ENCODE measurements around the gene TSPAN14. TPM values are rescaled to one million over a fixed set of nuclear protein-coding genes. Genes with fewer than 3 reads are reported as not detected.
A peak's percentile ranks its signal among the peaks of the same experiment; 100 is the strongest.

The TSPAN14 gene
- total RNA-seq, 2 experiments from 2014 or later, result 43.9 to 45.5 TPM

DNA sequence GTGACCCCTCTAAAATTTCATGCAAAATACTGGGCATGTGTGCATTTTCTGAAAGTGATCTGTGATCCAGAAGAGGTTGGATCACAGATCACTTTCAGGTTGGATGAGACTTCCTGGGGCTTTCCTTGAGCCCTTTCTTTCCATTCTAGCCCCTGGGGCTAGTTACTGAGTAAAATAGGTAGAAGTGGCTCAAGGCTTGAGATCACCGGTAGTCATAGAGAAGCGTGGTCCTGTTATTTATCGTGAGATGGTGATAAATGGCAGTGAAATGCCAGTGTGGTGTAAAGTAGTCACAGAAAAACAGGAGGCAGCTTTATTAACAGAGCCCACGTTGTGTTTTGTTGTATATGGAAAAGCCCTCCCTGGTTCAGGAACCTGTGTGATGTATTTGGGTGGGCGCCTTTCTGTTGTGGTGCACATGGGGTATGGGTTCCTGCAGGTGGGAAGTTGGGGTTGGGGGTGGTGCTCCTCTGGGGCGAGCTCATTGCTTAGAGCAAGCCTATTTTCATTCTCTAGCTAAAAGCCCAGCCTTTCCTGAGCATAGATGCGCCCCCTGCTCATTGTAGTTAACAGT, 49.6 kb downstream of the TSPAN14 start:
- Mint-ChIP-seq H3K36me3 (ENCODE audit: low read depth) (peaks cover 24% of the 10 kb centered on the region), H3K9me3 (no peaks in the 10 kb centered on the region), H3K27ac (peak overlapping the region; percentile 82), H3K4me1 (ENCODE audit: low read depth) (peaks cover 67% of the 10 kb centered on the region), H3K27me3 (no peaks in the 10 kb centered on the region), H3K4me3 (no peak overlapping the region)
- ChIA-PET POLR2A (interaction anchor here (0.6 to 10.2 kb wide), 6 partner anchors 17 to 59 kb away, joined by 3 to 113 read pairs (median 7); no protein-coding TSS in a partner anchor), CTCF (interaction anchor here (1.1 to 23.2 kb wide), 12 partner anchors 8 to 126 kb away, joined by 3 to 1114 read pairs (median 32); partner anchors contain the start of genes PRXL2A, SH2D4B and TSPAN14)
- DNase-seq (no peak), ATAC-seq (no peak)
- TF ChIP-seq, protein P1, sequence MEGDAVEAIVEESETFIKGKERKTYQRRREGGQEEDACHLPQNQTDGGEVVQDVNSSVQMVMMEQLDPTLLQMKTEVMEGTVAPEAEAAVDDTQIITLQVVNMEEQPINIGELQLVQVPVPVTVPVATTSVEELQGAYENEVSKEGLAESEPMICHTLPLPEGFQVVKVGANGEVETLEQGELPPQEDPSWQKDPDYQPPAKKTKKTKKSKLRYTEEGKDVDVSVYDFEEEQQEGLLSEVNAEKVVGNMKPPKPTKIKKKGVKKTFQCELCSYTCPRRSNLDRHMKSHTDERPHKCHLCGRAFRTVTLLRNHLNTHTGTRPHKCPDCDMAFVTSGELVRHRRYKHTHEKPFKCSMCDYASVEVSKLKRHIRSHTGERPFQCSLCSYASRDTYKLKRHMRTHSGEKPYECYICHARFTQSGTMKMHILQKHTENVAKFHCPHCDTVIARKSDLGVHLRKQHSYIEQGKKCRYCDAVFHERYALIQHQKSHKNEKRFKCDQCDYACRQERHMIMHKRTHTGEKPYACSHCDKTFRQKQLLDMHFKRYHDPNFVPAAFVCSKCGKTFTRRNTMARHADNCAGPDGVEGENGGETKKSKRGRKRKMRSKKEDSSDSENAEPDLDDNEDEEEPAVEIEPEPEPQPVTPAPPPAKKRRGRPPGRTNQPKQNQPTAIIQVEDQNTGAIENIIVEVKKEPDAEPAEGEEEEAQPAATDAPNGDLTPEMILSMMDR (IDR thresholded peaks at IDR 0.05), result no peak
- intact Hi-C loops (cut with micrococcal nuclease), result no loop called here

- ATAC-seq (no peak), DNase-seq (no peak)
- Mint-ChIP-seq H3K27ac (peak overlapping the region; percentile 82), H3K27me3 (no peaks in the 10 kb centered on the region), H3K9me3 (no peaks in the 10 kb centered on the region), H3K4me3 (no peak overlapping the region), H3K4me1 (ENCODE audit: low read depth) (peaks cover 61% of the 10 kb centered on the region), H3K36me3 (ENCODE audit: low read depth) (peaks cover 24% of the 10 kb centered on the region)
- TF ChIP-seq, protein P1 (IDR thresholded peaks at IDR 0.05), result no peak
- intact Hi-C loops (cut with micrococcal nuclease), result no loop called here
- CTCF ChIA-PET, result interaction anchor here (1.1 to 23.2 kb wide), 18 partner anchors 10 to 132 kb away, joined by 3 to 1114 read pairs (median 16); partner anchors contain the start of genes PRXL2A, SH2D4B and TSPAN14
- POLR2A ChIA-PET, result interaction anchor here (1.1 to 10.2 kb wide), 4 partner anchors 17 to 60 kb away, joined by 3 to 113 read pairs (median 19); no protein-coding TSS in a partner anchor
These were observed 50.2 kb downstream of the TSPAN14 start for GRCh38 chr10:80504158-80504811.

DNA sequence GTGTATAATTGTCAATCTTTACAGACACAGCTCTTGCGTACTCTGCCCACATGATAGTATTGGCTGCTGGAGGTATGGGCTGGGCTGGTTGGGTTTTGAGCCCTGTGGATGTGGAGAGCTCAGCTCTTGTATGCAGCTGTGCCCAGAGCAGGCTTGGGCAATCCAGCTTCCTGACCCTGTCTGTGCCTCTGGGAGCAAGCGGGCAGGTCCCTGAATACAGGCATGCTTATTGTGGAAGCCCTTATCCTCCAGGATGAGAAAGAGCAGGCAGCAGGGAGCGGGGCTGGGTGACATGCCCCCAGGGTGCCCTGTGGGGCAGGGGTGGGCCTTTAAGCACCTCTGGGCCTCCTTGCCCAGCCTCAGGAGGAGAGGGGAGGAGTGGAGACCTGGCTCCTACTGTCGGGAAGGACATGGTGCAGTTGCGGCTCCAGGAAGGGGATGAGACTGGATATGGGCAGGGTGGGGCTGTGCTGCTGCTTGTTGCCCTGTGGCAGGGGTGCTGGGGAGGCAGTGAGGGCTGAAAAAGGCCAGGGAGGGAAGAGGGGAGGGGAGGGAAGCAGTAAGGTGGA, 50.9 kb downstream of the TSPAN14 start:
- DNase-seq (peak; percentile 24), ATAC-seq (no peak)
- peaks cover 57% of the 10 kb centered on the region for H3K4me1 Mint-ChIP-seq (ENCODE audit: low read depth)
- ChIA-PET CTCF (interaction anchor here (0.6 to 23.2 kb wide), 28 partner anchors 8 to 426 kb away, joined by 3 to 1114 read pairs (median 8); partner anchors contain the start of genes PRXL2A, SH2D4B, TMEM254 and TSPAN14), POLR2A (interaction anchor here (0.8 to 10.2 kb wide), 9 partner anchors 9 to 97 kb away, joined by 3 to 113 read pairs (median 3); no protein-coding TSS in a partner anchor)
- H3K36me3 Mint-ChIP-seq (ENCODE audit: low read depth), result peaks cover 27% of the 10 kb centered on the region
- intact Hi-C loops (cut with micrococcal nuclease), result loop anchor here (1.0 to 5.0 kb wide), 2 partner anchors 60 to 123 kb away; no protein-coding TSS in a partner anchor
- H3K27me3 Mint-ChIP-seq, result no peaks in the 10 kb centered on the region
- H3K4me3 Mint-ChIP-seq, result no peak overlapping the region
- H3K27ac Mint-ChIP-seq, result peak overlapping the region; percentile 82
- TF ChIP-seq, protein P1 (IDR thresholded peaks at IDR 0.05), result no peak
- H3K9me3 Mint-ChIP-seq, result no peaks in the 10 kb centered on the region

- Mint-ChIP-seq H3K27ac (peak overlapping the region; percentile 36), H3K9me3 (no peaks in the 10 kb centered on the region), H3K27me3 (no peaks in the 10 kb centered on the region), H3K36me3 (ENCODE audit: low read depth) (peaks cover 30% of the 10 kb centered on the region), H3K4me3 (no peak overlapping the region), H3K4me1 (ENCODE audit: low read depth) (peaks cover 57% of the 10 kb centered on the region)
- CTCF ChIA-PET, result interaction anchor here (0.7 to 23.2 kb wide), 34 partner anchors 8 to 427 kb away, joined by 3 to 1114 read pairs (median 7); partner anchors contain the start of genes PRXL2A, TMEM254 and TSPAN14
- no peak for ATAC-seq
- intact Hi-C loops (cut with micrococcal nuclease), result loop anchor here (5.0 kb wide), 1 partner anchor 124 kb away; no protein-coding TSS in a partner anchor
- TF ChIP-seq, protein P1 (IDR thresholded peaks at IDR 0.05), result no peak
- POLR2A ChIA-PET, result interaction anchor here (0.6 to 10.2 kb wide), 8 partner anchors 8 to 98 kb away, joined by 3 to 113 read pairs (median 4); no protein-coding TSS in a partner anchor
- no peak for DNase-seq
These were observed 52.1 kb downstream of the TSPAN14 start for GRCh38 chr10:80506189-80506575.
